Activated T-helper 2 cell treated with anti-CD3 and anti-CD28 coated beads, Interferon-gamma antibody, Interleukin-2, Interleukin-4, amounts not matched to agents 10 μg/mL and 5 μg/mL and 100 μg/mL, durations not matched to agents 14 hours and 24 hours and 36 hours (primary cell): ENCODE measurements around the gene NOTO. TPM values are rescaled to one million over a fixed set of nuclear protein-coding genes. Genes with fewer than 3 reads are reported as not detected.
"Not testable (repeated sequence)": the region's sequence is repeated elsewhere in the genome, so short reads cannot be mapped to it uniquely, and the experiment has no call there.

Experiments
- DNase-seq: peaks from one replicate; pipeline ENCODE4 v3.0.0; 2021; ENCODE audit warnings: low spot score
- H3K27ac Mint-ChIP-seq: one replicate; pipeline ENCODE4 v1.8.0; 2021; ENCODE audit warnings: mixed read lengths
- H3K27me3 Mint-ChIP-seq: one replicate; pipeline ENCODE4 v1.8.0; 2021; ENCODE audit warnings: low read depth, mixed read lengths
- H3K36me3 Mint-ChIP-seq: one replicate; pipeline ENCODE4 v1.8.0; 2021; ENCODE audit warnings: low read depth, mixed read lengths
- H3K4me1 Mint-ChIP-seq: one replicate; pipeline ENCODE4 v1.8.0; 2021; ENCODE audit warnings: low read depth, mixed read lengths
- H3K4me3 Mint-ChIP-seq: one replicate; pipeline ENCODE4 v1.8.0; 2021; ENCODE audit warnings: low read depth, mild to moderate bottlenecking, moderate library complexity, mixed read lengths
- H3K9me3 Mint-ChIP-seq: one replicate; pipeline ENCODE4 v1.8.0; 2021; ENCODE audit warnings: mixed read lengths
- intact Hi-C: fragments of 100-400 bp; cut with micrococcal nuclease; formaldehyde crosslinking; loops from one replicate; pipeline ENCODE4 v1.15.1; 2023
- total RNA-seq: library from RNA; stranded (reverse); gene quantifications from 2 replicates; pipeline ENCODE4 v1.2.3, GENCODE V29; 2022

The NOTO gene
- total RNA-seq, 1 donor from 2014 or later, result not detected

GRCh38 chr2:73175663-73176204 lies 26.6 kb upstream of the NOTO start:
- Mint-ChIP-seq H3K36me3 (no peaks in the 10 kb centered on the region), H3K27ac (no peak overlapping the region), H3K4me3 (no peak overlapping the region), H3K4me1 (peaks cover 17% of the 10 kb centered on the region), H3K9me3 (no peaks in the 10 kb centered on the region), H3K27me3 (peaks cover 54% of the 10 kb centered on the region)
- peak; percentile 62 for DNase-seq
- intact Hi-C loops, result loop anchor here (1.0 kb wide), 1 partner anchor 62 kb away; no protein-coding TSS in a partner anchor

- peaks cover 58% of the 10 kb centered on the region for H3K27me3 Mint-ChIP-seq
- peaks cover 20% of the 10 kb centered on the region for H3K4me1 Mint-ChIP-seq
- intact Hi-C loops, result loop anchor here (1.0 kb wide), 1 partner anchor 63 kb away; no protein-coding TSS in a partner anchor
- no peaks in the 10 kb centered on the region for H3K36me3 Mint-ChIP-seq
- H3K9me3 Mint-ChIP-seq, result no peaks in the 10 kb centered on the region
- H3K4me3 Mint-ChIP-seq, result peak overlapping the region; percentile 81
- H3K27ac Mint-ChIP-seq, result no peak overlapping the region
- DNase-seq, result no peak
Observed at GRCh38 chr2:73176205-73176880, 26.0 kb upstream of the NOTO start.

- Mint-ChIP-seq H3K9me3 (no peaks in the 10 kb centered on the region), H3K36me3 (no peaks in the 10 kb centered on the region), H3K27me3 (peaks cover 56% of the 10 kb centered on the region), H3K4me3 (peak overlapping the region; percentile 81), H3K4me1 (peaks cover 21% of the 10 kb centered on the region), H3K27ac (no peak overlapping the region)
- DNase-seq, result peak; percentile 79
- intact Hi-C loops, result loop anchor here (1.0 kb wide), 6 partner anchors 35 to 285 kb away; no protein-coding TSS in a partner anchor
Observed at GRCh38 chr2:73176881-73177644, 25.3 kb upstream of the NOTO start.

GRCh38 chr2:73177645-73178255 lies 24.6 kb upstream of the NOTO start:
- Mint-ChIP-seq H3K9me3 (no peaks in the 10 kb centered on the region), H3K27ac (no peak overlapping the region), H3K4me3 (peak overlapping the region; percentile 81), H3K36me3 (no peaks in the 10 kb centered on the region), H3K4me1 (peaks cover 19% of the 10 kb centered on the region), H3K27me3 (peaks cover 58% of the 10 kb centered on the region)
- DNase-seq, result no peak
- intact Hi-C loops, result loop anchor here (1.0 kb wide), 5 partner anchors 35 to 285 kb away; no protein-coding TSS in a partner anchor

- H3K4me3 Mint-ChIP-seq, result no peak overlapping the region
- no peaks in the 10 kb centered on the region for H3K9me3 Mint-ChIP-seq
- peaks cover 4% of the 10 kb centered on the region for H3K4me1 Mint-ChIP-seq
- peaks cover 24% of the 10 kb centered on the region for H3K27me3 Mint-ChIP-seq
- no peak for DNase-seq
- H3K27ac Mint-ChIP-seq, result no peak overlapping the region
- intact Hi-C loops, result no loop called here
- no peaks in the 10 kb centered on the region for H3K36me3 Mint-ChIP-seq
Observed at GRCh38 chr2:73185965-73186364, 16.4 kb upstream of the NOTO start.

GRCh38 chr2:73187549-73187948 lies 14.8 kb upstream of the NOTO start:
- Mint-ChIP-seq H3K9me3 (no peaks in the 10 kb centered on the region), H3K36me3 (no peaks in the 10 kb centered on the region), H3K27me3 (peaks cover 21% of the 10 kb centered on the region), H3K4me1 (no peaks in the 10 kb centered on the region), H3K27ac (no peak overlapping the region), H3K4me3 (no peak overlapping the region)
- intact Hi-C loops, result no loop called here
- no peak for DNase-seq

GRCh38 chr2:73197579-73197978 lies 4.8 kb upstream of the NOTO start:
- DNase-seq, result no peak
- Mint-ChIP-seq H3K9me3 (no peaks in the 10 kb centered on the region), H3K27me3 (peaks cover 27% of the 10 kb centered on the region), H3K27ac (no peak overlapping the region), H3K4me3 (no peak overlapping the region), H3K4me1 (no peaks in the 10 kb centered on the region), H3K36me3 (no peaks in the 10 kb centered on the region)
- intact Hi-C loops, result no loop called here

GRCh38 chr2:73200281-73200680 lies 2.1 kb upstream of the NOTO start:
- H3K27me3 Mint-ChIP-seq, result peaks cover 41% of the 10 kb centered on the region
- H3K27ac Mint-ChIP-seq, DNase-seq: not testable (repeated sequence)

GRCh38 chr2:73203055-73203681 lies 794 bp downstream of the NOTO start:
- H3K36me3 Mint-ChIP-seq, result no peaks in the 10 kb centered on the region
- H3K27me3 Mint-ChIP-seq, result peaks cover 42% of the 10 kb centered on the region
- H3K4me3 Mint-ChIP-seq, result no peak overlapping the region
- no peaks in the 10 kb centered on the region for H3K9me3 Mint-ChIP-seq
- intact Hi-C loops, result no loop called here
- DNase-seq, result no peak
- H3K4me1 Mint-ChIP-seq, result no peaks in the 10 kb centered on the region
- H3K27ac Mint-ChIP-seq, result no peak overlapping the region

More at GRCh38 chr2:73200281-73200680, 2.1 kb upstream of the NOTO start:
- H3K9me3 Mint-ChIP-seq, H3K4me1 Mint-ChIP-seq, intact Hi-C loops, H3K4me3 Mint-ChIP-seq, H3K36me3 Mint-ChIP-seq: not testable (repeated sequence)

GRCh38 chr2:73205611-73206010 lies 3.2 kb downstream of the NOTO start:
- Mint-ChIP-seq H3K4me1 (no peaks in the 10 kb centered on the region), H3K27me3 (peaks cover 49% of the 10 kb centered on the region), H3K9me3 (no peaks in the 10 kb centered on the region), H3K36me3 (no peaks in the 10 kb centered on the region), H3K27ac (no peak overlapping the region), H3K4me3 (no peak overlapping the region)
- intact Hi-C loops, result no loop called here
- DNase-seq, result no peak

GRCh38 chr2:73208258-73208657 lies 5.9 kb downstream of the NOTO start:
- H3K36me3 Mint-ChIP-seq, result no peaks in the 10 kb centered on the region
- H3K4me1 Mint-ChIP-seq, result peaks cover 6% of the 10 kb centered on the region
- H3K27me3 Mint-ChIP-seq, result peaks cover 37% of the 10 kb centered on the region
- no peaks in the 10 kb centered on the region for H3K9me3 Mint-ChIP-seq
- intact Hi-C loops, result no loop called here
- no peak overlapping the region for H3K27ac Mint-ChIP-seq
- no peak for DNase-seq
- no peak overlapping the region for H3K4me3 Mint-ChIP-seq

- DNase-seq, result no peak
- Mint-ChIP-seq H3K4me3 (no peak overlapping the region), H3K36me3 (no peaks in the 10 kb centered on the region), H3K4me1 (peaks cover 16% of the 10 kb centered on the region), H3K9me3 (no peaks in the 10 kb centered on the region), H3K27ac (no peak overlapping the region), H3K27me3 (peaks cover 26% of the 10 kb centered on the region)
- intact Hi-C loops, result loop anchor here (5.0 kb wide), 1 partner anchor 82 kb away; the partner anchor contains the start of gene EGR4
Observed at GRCh38 chr2:73210019-73210418, 7.6 kb downstream of the NOTO start.
